ENCODE data around the gene CACNG1.
"Not testable (repeated sequence)": the region's sequence is repeated elsewhere in the genome, so short reads cannot be mapped to it uniquely, and the experiment has no call there.

Gene CACNG1

DNA sequence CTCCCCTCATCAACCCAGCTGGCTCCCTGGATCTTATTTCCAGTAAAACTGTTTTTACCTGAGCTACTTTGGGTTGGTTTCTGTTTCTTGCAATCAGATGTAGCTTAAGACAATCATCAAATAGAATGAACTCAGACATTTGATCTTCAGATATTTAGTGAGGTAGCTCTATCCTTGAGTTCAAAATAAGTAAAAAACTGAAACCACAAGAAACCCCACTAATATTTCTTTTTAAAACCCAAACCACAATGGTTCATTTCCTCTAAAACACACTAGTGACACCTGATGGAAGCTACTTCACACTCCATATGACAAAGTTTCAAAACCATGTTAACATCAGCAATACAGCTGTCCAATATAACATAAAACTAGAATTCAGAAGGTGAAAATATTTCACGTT lies 37.8 kb downstream of the CACNG1 start:
- no peak for FAIRE-seq

- no peak for FAIRE-seq
Measured at GRCh38 chr17:67085406-67085805, 41.1 kb downstream of the CACNG1 start.

DNA sequence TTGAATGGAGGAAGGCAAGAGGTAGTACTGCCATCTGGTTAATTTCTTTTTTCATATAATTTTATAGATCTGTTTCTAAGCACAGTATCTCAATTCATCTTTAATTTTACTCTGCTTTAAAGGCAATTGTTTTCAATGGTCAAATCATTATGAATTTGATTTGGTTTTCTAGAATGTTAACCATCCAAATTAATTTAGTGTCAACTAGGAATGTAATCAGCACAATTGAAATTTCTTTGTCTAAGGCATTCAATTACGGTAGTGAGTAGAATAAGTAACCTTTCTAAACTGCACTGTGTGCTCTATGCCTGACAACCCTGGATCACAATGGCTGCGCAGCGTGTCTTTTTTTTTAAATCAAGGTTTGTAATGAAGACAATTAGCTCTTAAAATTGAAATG lies 44.3 kb downstream of the CACNG1 start:
- FAIRE-seq: no peak

DNA sequence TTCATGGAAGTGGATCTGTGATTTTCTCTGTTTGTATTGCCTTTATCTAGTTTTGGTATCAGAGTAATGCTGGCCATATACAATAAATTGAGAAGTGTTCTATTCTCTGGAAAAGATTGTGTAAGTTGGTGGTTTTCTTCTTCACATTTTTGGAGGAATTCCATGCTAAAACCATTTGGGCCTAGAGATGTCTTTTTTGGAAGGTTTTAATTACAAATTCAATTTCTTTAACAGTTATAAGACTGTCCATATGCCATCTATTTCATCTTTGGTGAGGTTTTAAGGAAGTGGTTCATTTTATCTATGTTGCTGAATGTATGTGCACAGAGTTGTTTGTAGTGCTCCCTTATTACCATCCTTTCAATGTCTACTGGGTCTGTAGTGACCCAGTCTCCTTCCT lies 46.0 kb downstream of the CACNG1 start:
- FAIRE-seq: no peak

DNA sequence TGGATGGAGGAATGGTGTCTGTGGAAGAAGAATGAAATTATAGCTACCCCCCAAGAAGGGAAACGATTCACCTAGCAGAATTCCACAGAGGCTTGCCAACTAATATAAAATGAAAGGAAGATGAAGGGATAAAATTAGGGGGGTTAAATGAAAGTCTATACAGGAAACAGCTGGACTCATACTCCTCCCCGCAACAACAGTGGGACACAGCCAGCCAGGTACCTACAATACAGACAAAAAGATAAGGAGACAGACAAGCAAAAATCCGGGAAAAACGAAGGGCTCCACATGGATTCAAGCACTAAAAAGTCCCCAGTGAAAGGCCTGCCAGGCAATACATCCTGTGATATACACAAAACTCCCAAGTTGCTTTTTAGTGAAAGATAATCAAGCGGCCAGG lies 47.9 kb downstream of the CACNG1 start:
- FAIRE-seq: no peak

DNA sequence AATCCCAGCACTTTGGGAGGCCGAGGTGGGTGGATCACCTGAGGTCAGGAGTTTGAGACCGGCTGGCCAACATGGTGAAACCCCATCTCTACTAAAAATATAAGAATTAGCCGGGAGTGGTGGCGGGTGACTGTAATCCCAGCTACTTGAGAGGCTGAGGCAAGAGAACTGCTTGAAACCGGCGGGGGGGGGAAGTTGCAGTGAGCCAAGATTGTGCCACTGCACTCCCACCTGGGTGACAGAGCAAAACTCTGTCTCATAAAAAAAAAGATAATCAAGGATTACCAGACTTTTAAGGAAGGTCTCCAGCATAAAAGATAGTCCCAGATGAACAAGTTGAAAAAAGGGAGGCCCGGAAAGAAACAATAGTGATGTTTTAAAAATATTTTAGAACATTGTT lies 48.4 kb downstream of the CACNG1 start:
- not testable (repeated sequence) for FAIRE-seq

- no peak for FAIRE-seq
Measured at GRCh38 chr17:67093348-67093747, 49.0 kb downstream of the CACNG1 start.

GRCh38 chr17:67095291-67095690 lies 50.9 kb downstream of the CACNG1 start:
- not testable (repeated sequence) for FAIRE-seq

DNA sequence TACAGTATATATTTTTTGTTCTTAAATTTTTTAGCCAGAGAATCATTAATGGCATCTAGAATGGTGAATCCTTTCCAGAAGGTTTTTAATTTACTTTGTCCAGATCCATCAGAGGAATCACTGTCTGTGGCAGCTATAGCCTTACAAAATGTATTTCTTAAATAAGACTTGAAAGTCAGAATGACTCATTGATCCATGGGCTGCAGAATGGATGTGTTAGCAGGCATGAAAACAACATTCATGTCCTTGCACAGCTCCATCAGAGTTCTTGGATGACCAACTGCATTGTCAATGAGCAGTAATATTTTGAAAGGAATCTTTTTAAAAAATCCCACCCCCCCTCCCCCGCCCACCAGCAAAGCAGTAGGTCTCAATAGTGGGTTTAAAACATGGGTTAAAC lies 51.4 kb downstream of the CACNG1 start:
- no peak for FAIRE-seq

DNA sequence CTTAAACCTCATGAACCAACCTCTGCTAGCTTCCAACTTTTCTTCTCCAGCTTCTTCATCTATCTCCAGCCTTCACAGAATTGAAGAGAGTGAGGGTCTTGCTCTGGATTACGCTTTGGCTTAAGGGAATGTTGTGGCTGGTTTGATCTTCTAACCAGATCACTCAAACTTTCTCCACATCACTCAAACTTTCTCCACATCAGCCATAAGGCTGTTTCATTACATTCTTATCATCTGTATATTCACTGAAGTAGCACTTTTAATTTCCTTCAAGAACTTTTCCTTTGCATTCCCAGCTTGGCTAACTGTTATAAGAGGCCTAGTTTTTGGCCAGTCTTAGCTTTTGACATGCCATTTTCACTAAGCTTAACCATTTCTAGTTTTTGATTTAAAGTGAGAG lies 52.3 kb downstream of the CACNG1 start:
- no peak for FAIRE-seq

- no peak for FAIRE-seq
Measured at GRCh38 chr17:67098006-67098405, 53.7 kb downstream of the CACNG1 start.

DNA sequence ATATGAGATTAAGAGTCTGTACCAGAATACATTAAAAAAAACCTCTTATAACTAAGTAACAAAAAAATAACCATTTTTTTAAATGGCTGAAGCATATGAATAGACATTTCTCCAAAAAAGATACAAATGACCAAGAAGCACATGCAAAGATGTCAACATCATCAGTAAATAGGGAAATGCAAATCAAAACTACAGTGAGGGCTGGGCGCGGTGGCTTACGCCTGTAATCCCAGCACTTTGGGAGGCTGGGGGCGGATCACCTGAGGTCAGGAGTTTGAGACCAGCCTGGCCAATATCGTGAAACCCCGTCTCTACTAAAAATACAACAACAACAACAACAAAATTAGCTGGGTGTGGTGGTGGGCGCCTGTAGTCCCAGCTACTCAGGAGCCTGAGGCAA lies 60.3 kb downstream of the CACNG1 start:
- not testable (repeated sequence) for FAIRE-seq

GRCh38 chr17:67105213-67105612 lies 60.9 kb downstream of the CACNG1 start:
- no peak for FAIRE-seq

Data from TTC549 (cell line).